PC-9 (cell line): ENCODE data around the gene HTR4. TPM values are rescaled to one million over a fixed set of nuclear protein-coding genes. Genes with fewer than 3 reads are reported as not detected.

Experiments
- BruUV-seq: library from RNA; stranded (reverse); fragments of 400-500 nt; replicated peaks from 2 replicates; lab custom pipeline; 2021; lab: Mats Ljungman, UMichigan
- CTCF ChIA-PET: fragments of 300-600 bp; sonication (Branson Sonifier 250); formaldehyde crosslinking; loops from one replicate; lab custom pipeline; 2022; ENCODE audit warnings: antibody characterized with exemption; lab: Charles Lee
- POLR2A ChIA-PET: fragments of 300-600 bp; sonication (Branson Sonifier 250); formaldehyde crosslinking; loops from one replicate; lab custom pipeline; 2022; ENCODE audit warnings: antibody characterized with exemption; ENCODE audit not compliant: unreplicated experiment; lab: Charles Lee
- DNase-seq, 2 experiments: peaks; one replicate each; pipeline versions ENCODE4 v3.0.0 to v3.0.0-alpha.2; 2015 to 2022; ENCODE audit warnings: mixed read lengths in 1 of 2
- H2AFZ ChIP-seq: fragments of 200-600 bp; sonication (generic); 2 replicates; pipeline ENCODE4 v1.8.1; 2017; ENCODE audit warnings: antibody characterized with exemption
- H3F3A ChIP-seq: fragments of 200-600 bp; sonication (generic); 2 replicates; pipeline ENCODE4 v1.8.1; 2017; ENCODE audit warnings: antibody characterized with exemption, mild to moderate bottlenecking, low read depth; ENCODE audit not compliant: insufficient read depth
- H3K27ac ChIP-seq: fragments of 200-600 bp; sonication (generic); 2 replicates; pipeline ENCODE4 v1.6.1; 2016; ENCODE audit warnings: mixed run types
- H3K27me3 ChIP-seq: fragments of 200-600 bp; sonication (generic); 2 replicates; pipeline ENCODE4 v1.6.1; 2016; ENCODE audit warnings: low read depth, mixed run types; ENCODE audit not compliant: insufficient read depth
- H3K36me3 ChIP-seq: fragments of 200-600 bp; sonication (generic); 2 replicates; pipeline ENCODE4 v1.6.1; 2016; ENCODE audit warnings: low read depth, mixed run types
- H3K4me1 ChIP-seq: fragments of 200-600 bp; sonication (generic); replicated peaks from 2 replicates; pipeline ENCODE4 v1.6.1; 2016; ENCODE audit warnings: mixed run types; ENCODE audit not compliant: insufficient read depth
- H3K4me2 ChIP-seq: fragments of 200-600 bp; sonication (generic); 2 replicates; pipeline ENCODE4 v1.6.1; 2017; ENCODE audit warnings: mixed run types
- H3K4me3 ChIP-seq: fragments of 200-600 bp; sonication (generic); 2 replicates; pipeline ENCODE4 v1.6.1; 2016; ENCODE audit warnings: mixed run types
- H3K79me2 ChIP-seq: fragments of 200-600 bp; sonication (generic); 2 replicates; pipeline ENCODE4 v1.6.1; 2017; ENCODE audit warnings: low read depth, mixed run types
- H3K9me2 ChIP-seq: fragments of 200-600 bp; sonication (generic); 2 replicates; pipeline ENCODE4 v1.8.1; 2017; ENCODE audit warnings: mild to moderate bottlenecking; ENCODE audit not compliant: insufficient read depth
- H3K9me3 ChIP-seq: fragments of 200-600 bp; sonication (generic); 2 replicates; pipeline ENCODE4 v1.8.1; 2016; ENCODE audit warnings: low read depth; ENCODE audit not compliant: insufficient read depth
- H4K20me1 ChIP-seq: fragments of 200-600 bp; sonication (generic); 2 replicates; pipeline ENCODE4 v1.8.1; 2017; ENCODE audit not compliant: insufficient read depth
- EZH2 ChIP-seq: fragments of 200-600 bp; sonication (generic); IDR thresholded peaks from 2 replicates; pipeline ENCODE4 v1.8.0; 2017; ENCODE audit warnings: antibody characterized with exemption, low read depth
- intact Hi-C: fragments of 100-400 bp; cut with micrococcal nuclease; formaldehyde crosslinking; loops from one replicate; pipeline ENCODE4 v1.10.0; 2022; ENCODE audit not compliant: unreplicated experiment
- total RNA-seq: library from RNA; stranded (reverse); gene quantifications from 2 replicates; pipeline ENCODE4 v1.2.3, GENCODE V29; 2021
- TF ChIP-seq, protein P1 (sequence below): fragments of 200-600 bp; sonication (generic); conservative IDR thresholded peaks from 2 replicates; pipeline ENCODE4 v1.6.1; 2017; ENCODE audit warnings: mixed run types, antibody characterized with exemption, mild to moderate bottlenecking, moderate library complexity

The HTR4 gene
- total RNA-seq, 1 experiment from 2014 or later = not detected

DNA sequence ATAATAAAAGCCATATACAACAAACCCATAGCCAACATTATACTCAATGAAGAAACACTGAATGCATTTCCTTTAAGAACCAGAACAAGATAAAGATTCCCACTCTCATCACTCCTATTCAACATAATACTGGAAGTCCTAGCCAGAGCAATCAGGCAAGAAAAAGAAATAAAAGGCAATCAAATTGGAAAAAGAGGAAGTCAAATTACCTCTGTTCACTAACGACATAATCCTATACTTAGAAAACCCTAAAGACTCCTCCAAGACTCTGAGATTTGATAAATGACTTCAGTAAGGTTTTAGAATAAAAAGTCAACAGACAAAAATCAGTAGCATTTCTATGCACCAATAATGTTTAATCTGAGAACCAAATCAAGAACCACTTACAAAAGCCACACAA is 36.6 kb upstream of the HTR4 start:
- H3F3A ChIP-seq = no peaks in the 10 kb centered on the region
- no peaks in the 10 kb centered on the region for H3K27me3 ChIP-seq
- peaks cover 3% of the 10 kb centered on the region; the same call in 1 of the 2 replicates for H3K9me2 ChIP-seq
- BruUV-seq = no TSS peak
- no peaks in the 10 kb centered on the region for H3K79me2 ChIP-seq
- H3K4me2 ChIP-seq = no peak overlapping the region
- intact Hi-C loops = no loop called here
- DNase-seq = no peak
- ChIA-PET POLR2A (interaction anchor here (0.6 kb wide), 1 partner anchor 292 kb away, joined by 3 read pairs; no protein-coding TSS in a partner anchor), CTCF (no interaction called here)
- H4K20me1 ChIP-seq = no peaks in the 10 kb centered on the region
- H3K27ac ChIP-seq = no peak overlapping the region
- H3K4me1 ChIP-seq = no peaks in the 10 kb centered on the region
- TF ChIP-seq, protein P1, sequence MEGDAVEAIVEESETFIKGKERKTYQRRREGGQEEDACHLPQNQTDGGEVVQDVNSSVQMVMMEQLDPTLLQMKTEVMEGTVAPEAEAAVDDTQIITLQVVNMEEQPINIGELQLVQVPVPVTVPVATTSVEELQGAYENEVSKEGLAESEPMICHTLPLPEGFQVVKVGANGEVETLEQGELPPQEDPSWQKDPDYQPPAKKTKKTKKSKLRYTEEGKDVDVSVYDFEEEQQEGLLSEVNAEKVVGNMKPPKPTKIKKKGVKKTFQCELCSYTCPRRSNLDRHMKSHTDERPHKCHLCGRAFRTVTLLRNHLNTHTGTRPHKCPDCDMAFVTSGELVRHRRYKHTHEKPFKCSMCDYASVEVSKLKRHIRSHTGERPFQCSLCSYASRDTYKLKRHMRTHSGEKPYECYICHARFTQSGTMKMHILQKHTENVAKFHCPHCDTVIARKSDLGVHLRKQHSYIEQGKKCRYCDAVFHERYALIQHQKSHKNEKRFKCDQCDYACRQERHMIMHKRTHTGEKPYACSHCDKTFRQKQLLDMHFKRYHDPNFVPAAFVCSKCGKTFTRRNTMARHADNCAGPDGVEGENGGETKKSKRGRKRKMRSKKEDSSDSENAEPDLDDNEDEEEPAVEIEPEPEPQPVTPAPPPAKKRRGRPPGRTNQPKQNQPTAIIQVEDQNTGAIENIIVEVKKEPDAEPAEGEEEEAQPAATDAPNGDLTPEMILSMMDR = no peak
- no peak for TF ChIP-seq EZH2
- no peaks in the 10 kb centered on the region for H3K36me3 ChIP-seq
- H3K9me3 ChIP-seq = no peaks in the 10 kb centered on the region
- H2AFZ ChIP-seq = no peak overlapping the region
- H3K4me3 ChIP-seq = no peak overlapping the region

DNA sequence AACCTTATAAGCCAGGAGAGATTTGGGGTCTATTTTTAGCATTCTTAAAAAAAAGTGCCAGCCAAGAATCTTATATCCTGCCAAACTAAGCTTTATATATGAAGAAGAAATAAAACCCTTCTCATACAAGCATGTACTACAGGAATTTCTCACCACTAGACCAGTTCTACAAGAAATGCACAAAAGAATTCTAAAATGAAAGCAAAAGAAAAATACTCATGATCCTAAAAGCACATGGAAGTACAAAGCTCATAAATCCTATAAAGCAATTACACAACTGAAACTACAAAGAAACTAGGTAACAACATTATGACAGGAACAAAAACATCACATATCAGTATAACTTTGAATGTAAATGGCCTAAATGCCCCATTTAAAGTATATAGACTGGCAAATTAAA is 34.5 kb upstream of the HTR4 start:
- H3K9me3 ChIP-seq = no peaks in the 10 kb centered on the region
- no peak for DNase-seq
- CTCF ChIA-PET = interaction anchor here (0.9 kb wide), 1 partner anchor 87 kb away, joined by 3 read pairs; no protein-coding TSS in a partner anchor
- TF ChIP-seq, protein P1 = no peak
- TF ChIP-seq EZH2 = no peak
- H3K9me2 ChIP-seq = no peaks in the 10 kb centered on the region
- H3K36me3 ChIP-seq = no peaks in the 10 kb centered on the region
- H3K4me2 ChIP-seq = no peak overlapping the region
- no peaks in the 10 kb centered on the region for H3K4me1 ChIP-seq
- no peaks in the 10 kb centered on the region for H4K20me1 ChIP-seq
- POLR2A ChIA-PET = no interaction called here
- no TSS peak for BruUV-seq
- H3K79me2 ChIP-seq = no peaks in the 10 kb centered on the region
- no peaks in the 10 kb centered on the region for H3F3A ChIP-seq
- no peak overlapping the region for H2AFZ ChIP-seq
- H3K4me3 ChIP-seq = no peak overlapping the region
- intact Hi-C loops = no loop called here
- H3K27ac ChIP-seq = no peak overlapping the region
- no peaks in the 10 kb centered on the region for H3K27me3 ChIP-seq

DNA sequence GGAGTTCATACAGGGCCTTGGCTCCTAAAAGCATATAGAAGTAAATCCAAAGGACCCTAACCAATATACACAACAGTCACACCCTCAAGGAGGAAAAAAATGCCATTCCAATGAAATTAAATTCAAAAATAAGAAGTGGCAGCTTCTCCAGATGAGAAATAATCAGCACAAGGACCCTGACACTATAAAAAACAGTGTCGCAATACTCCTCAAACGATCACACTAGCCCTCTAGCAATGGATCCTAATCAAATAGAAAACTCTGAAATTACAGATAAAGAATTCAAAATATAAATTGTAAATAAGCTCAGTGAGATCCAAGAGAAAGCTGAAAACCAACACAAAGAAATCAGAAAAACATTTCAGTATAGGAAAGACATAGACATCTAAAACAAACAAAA is 33.5 kb upstream of the HTR4 start:
- POLR2A ChIA-PET = no interaction called here
- Histone ChIP-seq H4K20me1 (no peaks in the 10 kb centered on the region), H3F3A (no peaks in the 10 kb centered on the region), H3K4me1 (no peaks in the 10 kb centered on the region), H3K9me3 (no peaks in the 10 kb centered on the region), H3K27ac (no peak overlapping the region), H3K27me3 (no peaks in the 10 kb centered on the region), H3K4me3 (no peak overlapping the region), H3K9me2 (no peaks in the 10 kb centered on the region), H3K79me2 (no peaks in the 10 kb centered on the region), H3K4me2 (no peak overlapping the region), H2AFZ (no peak overlapping the region), H3K36me3 (no peaks in the 10 kb centered on the region)
- CTCF ChIA-PET = interaction anchor here (0.6 kb wide), 1 partner anchor 1041 kb away, joined by 4 read pairs; no protein-coding TSS in a partner anchor
- BruUV-seq = no TSS peak
- DNase-seq = no peak
- intact Hi-C loops = no loop called here
- TF ChIP-seq EZH2 = no peak
- TF ChIP-seq, protein P1 = no peak
